Central memory CD4-positive, alpha-beta T cell (primary cell): ENCODE measurements around the gene GCFC2.
"Not testable (repeated sequence)": the region's sequence is repeated elsewhere in the genome, so short reads cannot be mapped to it uniquely, and the experiment has no call there.

Experiments
- DNase-seq: peaks from one replicate; pipeline ENCODE4 v3.0.0; 2022

GCFC2 gene

GRCh38 chr2:75676464-75676863 is 34.3 kb downstream of the GCFC2 start:
- DNase-seq = no peak

- no peak for DNase-seq
Observed at GRCh38 chr2:75675908-75676307, 34.8 kb downstream of the GCFC2 start.

GRCh38 chr2:75675423-75675822 is 35.3 kb downstream of the GCFC2 start:
- not testable (repeated sequence) for DNase-seq

GRCh38 chr2:75667884-75668283 is 42.8 kb downstream of the GCFC2 start:
- DNase-seq = no peak

- DNase-seq = no peak
Observed at GRCh38 chr2:75666911-75667310, 43.8 kb downstream of the GCFC2 start.

- no peak for DNase-seq
Observed at GRCh38 chr2:75657798-75658197, 52.9 kb downstream of the GCFC2 start.

- no peak for DNase-seq
Observed at GRCh38 chr2:75656563-75656962, 54.2 kb downstream of the GCFC2 start.

- no peak for DNase-seq
Observed at GRCh38 chr2:75655861-75656260, 54.9 kb downstream of the GCFC2 start.

GRCh38 chr2:75654012-75654411 is 56.7 kb downstream of the GCFC2 start:
- DNase-seq = no peak

GRCh38 chr2:75647771-75648170 is 62.9 kb downstream of the GCFC2 start:
- no peak for DNase-seq

- peak; percentile 71 for DNase-seq
Observed at GRCh38 chr2:75646583-75647425, 63.9 kb downstream of the GCFC2 start, which contains the start of gene MRPL19. Gene MRPL19, plus strand, starts transcription at chr2:75646783. Its CDS starts 25 bp downstream, at chr2:75646808.

- DNase-seq = no peak
Observed at GRCh38 chr2:75646090-75646582, 64.6 kb downstream of the GCFC2 start.

- DNase-seq = no peak
Observed at GRCh38 chr2:75645643-75646042, 65.1 kb downstream of the GCFC2 start.

- DNase-seq = no peak
Observed at GRCh38 chr2:75643980-75644379, 66.7 kb downstream of the GCFC2 start.

GRCh38 chr2:75641587-75641986 is 69.1 kb downstream of the GCFC2 start:
- DNase-seq = no peak

- peak; percentile 28 for DNase-seq
Observed at GRCh38 chr2:75640621-75641121, 70.0 kb downstream of the GCFC2 start.

GRCh38 chr2:75637568-75637967 is 73.1 kb downstream of the GCFC2 start:
- DNase-seq = no peak

- DNase-seq = no peak
Observed at GRCh38 chr2:75634945-75635344, 75.8 kb downstream of the GCFC2 start.

GRCh38 chr2:75633620-75634019 is 77.1 kb downstream of the GCFC2 start:
- DNase-seq = no peak

- no peak for DNase-seq
Observed at GRCh38 chr2:75632813-75633212, 77.9 kb downstream of the GCFC2 start.

GRCh38 chr2:75632091-75632701 is 78.5 kb downstream of the GCFC2 start:
- DNase-seq = no peak

GRCh38 chr2:75627902-75628504 is 82.7 kb downstream of the GCFC2 start:
- DNase-seq = peak; percentile 20

- no peak for DNase-seq
Observed at GRCh38 chr2:75622929-75623328, 87.8 kb downstream of the GCFC2 start.
